GM19467 (cell line): ENCODE results near the gene PLA2G2C.
"Not testable (repeated sequence)": the region's sequence is repeated elsewhere in the genome, so short reads cannot be mapped to it uniquely, and the experiment has no call there.

ENCODE experiments used
- ATAC-seq: cut with Tn5 transposase; IDR thresholded peaks from one replicate; pipeline ENCODE4 v1.9.1; 2021; ENCODE audit warnings: mild to moderate bottlenecking, moderate library complexity; ENCODE audit not compliant: unreplicated experiment

PLA2G2C gene, protein sequence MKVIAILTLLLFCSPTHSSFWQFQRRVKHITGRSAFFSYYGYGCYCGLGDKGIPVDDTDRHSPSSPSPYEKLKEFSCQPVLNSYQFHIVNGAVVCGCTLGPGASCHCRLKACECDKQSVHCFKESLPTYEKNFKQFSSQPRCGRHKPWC

DNA sequence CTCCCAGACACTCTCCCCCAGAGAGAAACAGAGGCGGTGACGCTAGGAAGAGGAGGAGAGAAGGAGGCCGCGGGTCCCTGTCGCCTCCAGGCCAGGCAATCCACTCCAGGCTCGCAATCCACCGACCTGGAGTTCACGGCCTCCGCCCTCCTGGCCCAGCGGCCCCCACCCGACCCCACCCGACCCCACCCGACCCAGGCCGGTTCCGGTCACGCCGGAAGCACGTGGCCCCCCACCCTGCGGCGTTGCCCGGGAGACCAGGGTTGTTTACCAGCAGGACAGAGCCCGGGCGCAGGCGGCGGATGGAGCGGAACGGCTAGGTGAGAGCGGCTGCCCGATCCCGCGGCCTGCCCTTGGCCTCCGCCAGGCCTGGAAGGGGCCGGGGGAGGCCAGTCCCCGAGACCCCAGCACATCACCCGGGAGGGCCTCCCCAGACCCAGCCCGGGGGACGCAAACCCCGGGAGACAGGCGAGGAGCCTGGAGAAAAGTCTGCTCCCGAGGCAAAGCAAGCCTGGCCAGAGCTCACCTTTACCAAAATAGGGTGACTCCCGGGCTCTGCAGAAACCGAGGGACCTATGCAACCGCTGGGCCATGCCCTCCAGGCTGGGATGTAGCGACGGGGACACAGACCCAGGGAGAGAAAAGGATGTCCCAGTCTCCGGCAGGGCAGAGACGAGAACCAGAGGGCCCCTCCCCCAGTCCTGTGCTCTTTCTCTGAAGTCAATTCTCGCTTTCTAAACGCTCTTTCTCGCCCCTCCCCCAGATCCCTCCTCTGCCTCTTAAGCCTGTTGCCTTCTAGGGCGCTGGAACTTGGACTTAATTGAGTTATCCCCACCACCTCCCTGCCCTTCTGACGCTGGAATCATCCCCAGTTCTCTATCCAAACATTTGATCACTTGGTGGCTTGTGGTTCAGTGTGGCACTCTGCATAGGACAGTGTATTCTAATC is at the start of gene PLA2G2C, which contains the start of gene UBXN10:
PLA2G2C (minus strand) TSS at position 685 of the 949 bp plus-strand sequence. CDS start 9,155 bp downstream, outside the sequence.
UBXN10 (plus strand) TSS at position 263 of the 949 bp plus-strand sequence. CDS start 4,466 bp downstream, outside the sequence.
- no peak for ATAC-seq

DNA sequence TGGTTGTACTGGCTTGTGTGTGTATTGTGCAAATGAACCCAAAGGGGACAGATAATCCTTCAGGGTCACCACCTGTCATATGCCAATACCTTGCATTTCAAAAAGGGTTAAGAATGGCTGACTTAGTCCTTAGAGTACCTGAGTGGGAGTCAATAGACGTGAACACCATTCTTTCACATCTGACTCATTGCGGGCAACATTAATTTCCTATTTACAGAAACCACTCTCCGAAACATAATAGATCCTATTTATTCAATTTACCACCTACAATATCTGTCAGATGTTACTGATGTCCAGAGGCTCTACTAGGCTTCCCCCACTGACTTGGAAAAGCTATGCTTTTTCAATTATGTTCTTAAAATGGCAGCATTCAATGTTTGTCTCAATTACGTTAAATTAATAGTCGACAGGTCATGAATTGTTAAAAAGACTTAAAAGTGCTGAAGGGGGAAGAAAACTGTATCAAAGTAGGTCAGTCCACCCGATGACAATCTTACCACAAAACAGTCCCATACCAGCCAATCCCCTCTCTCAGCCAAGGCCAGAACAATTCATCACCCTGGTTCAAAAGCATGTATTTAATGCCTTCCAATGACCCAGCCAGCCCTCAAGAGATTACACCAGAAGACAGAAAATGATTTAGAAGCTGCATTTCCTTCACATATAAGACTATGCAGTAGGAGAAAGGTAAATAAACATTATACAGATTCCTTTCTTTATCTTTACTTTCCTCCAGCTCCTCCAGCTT is 48.6 kb upstream of the PLA2G2C start:
- no peak for ATAC-seq

DNA sequence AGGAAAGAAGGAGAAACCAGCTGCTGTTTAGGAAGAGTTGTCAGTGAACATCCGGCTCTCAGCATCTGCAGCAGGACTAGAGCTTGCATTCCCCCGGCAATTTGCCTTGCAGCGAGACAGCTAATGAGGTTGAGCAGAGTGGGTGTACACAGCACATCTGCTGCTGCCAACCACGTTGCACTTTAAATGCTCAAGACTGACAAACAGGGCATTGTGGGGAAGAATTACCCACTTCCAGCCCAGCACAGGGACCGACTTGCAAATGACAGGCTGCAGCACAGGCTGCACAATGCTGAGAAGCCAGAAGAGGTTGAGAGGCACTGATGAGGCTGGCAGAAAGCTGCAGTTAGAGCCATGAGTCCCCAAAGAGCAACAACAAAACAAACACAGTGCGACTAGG is 47.5 kb upstream of the PLA2G2C start:
- no peak for ATAC-seq

DNA sequence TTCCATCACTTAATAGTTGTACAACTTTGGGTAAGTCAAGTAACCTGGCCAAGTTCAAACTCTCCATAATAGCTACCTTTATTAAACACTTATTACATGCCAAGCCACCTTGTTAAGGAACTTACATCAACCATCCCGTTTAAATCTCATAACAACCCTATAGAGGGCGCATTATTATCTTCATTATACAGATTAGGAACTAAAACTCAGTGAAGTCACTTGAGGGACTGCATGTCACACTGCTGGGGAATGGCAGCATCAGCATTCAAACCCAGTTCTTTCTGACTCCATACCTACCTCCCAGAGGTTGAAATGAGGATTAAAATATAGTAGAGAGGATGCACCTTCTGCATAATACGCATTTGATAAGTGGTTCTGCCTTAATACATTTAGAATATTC is 47.1 kb upstream of the PLA2G2C start:
- ATAC-seq = no peak

DNA sequence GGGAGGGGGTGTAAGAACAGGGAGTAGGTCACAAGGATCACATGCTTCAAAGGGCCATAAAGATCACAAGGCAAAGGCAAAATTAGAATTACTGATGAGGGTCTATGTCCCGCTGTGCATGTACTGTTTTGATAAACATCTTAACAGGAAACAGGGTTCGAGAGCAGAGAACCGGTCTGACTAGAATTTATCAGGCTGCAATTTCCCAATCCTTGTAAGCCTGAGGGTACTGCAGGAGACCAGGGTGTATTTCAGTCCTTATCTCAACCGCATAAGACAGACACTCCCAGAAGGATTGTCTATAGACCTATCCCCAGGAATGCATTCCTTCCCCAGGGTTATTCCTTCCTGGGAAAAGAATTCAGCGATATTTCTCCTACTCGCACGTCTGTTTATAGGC is 46.2 kb upstream of the PLA2G2C start:
- not testable (repeated sequence) for ATAC-seq

DNA sequence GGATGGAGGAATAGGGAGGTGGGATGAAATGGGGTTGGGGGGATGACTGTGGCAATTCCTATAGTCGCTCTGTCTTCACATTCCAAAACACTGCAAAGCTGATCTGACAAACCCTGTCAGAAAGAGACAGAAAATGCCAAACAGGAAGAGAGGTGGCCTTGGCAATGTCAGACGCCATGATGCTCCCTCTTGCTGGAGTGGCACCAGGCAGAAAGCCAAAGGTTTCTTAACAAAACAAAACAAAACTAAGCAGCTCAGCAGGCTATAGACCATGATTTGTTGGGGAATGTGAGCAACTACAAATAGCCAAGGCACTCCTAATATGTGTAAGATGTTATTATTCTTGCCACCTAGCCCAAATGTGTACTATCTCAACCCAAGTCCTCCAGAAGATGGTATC is 42.9 kb upstream of the PLA2G2C start:
- no peak for ATAC-seq

DNA sequence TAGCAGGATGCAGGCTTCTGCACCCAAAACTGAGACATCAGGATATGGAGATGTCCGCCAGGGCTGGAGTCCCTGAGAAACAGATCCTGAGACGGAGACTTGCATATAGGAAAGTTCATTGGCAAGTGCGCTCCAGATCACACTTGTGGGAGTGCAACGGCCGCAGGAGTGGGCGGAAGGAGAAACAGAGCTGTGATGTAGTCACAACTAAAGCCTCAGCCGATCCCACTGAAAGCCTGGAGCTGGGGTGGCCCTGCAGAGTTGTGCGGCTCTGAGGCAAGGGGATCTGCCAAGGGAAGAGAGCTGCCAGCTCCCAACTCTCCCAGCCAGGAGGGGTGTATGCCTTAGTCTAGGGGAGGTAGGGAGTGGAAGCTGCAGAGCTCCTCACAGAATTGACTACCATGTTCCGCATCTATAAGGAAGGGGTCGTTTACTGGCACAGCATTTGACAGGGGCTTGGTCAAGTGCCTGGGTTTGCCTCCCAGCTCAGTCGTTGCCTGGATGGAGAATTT is 42.1 kb upstream of the PLA2G2C start:
- no peak for ATAC-seq

DNA sequence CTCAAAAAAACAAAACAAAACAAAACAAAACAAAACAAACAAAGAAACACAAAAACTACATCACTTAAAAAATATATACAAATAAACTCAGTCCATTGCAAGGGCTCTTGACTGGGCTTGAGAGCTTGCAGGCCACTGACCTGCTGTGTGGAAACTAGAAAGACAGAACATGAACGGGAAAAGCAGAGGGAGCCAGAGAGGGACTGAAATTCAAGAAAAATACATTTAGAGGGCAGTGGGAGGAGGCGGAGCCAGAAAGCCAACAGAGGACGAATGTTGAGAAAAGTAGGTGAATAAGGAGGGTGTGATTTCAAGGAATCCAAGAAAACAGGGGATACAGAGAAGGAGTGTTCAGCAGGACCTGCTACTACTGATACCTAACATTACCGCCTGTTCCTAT is 41.4 kb upstream of the PLA2G2C start:
- ATAC-seq = no peak

DNA sequence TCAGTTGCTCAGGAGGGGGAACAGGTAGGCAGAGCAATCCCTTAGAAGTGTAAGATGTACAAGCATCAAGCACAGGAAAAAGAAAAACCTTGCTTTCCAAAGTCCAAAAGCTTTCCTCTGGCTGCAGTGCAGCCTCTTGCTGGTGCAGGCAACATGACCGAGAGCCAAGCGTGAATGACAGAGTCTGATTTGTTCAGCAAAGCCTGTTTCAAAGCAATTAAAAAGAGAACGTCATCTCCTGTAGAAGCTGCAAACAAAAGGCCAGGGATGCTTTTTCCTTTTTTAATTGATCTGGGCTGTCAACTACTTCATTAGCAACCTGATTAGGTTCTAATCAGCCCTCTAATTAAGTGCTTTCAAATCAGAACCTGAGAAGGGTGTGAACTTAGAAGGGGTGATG is 38.2 kb upstream of the PLA2G2C start:
- ATAC-seq = no peak

DNA sequence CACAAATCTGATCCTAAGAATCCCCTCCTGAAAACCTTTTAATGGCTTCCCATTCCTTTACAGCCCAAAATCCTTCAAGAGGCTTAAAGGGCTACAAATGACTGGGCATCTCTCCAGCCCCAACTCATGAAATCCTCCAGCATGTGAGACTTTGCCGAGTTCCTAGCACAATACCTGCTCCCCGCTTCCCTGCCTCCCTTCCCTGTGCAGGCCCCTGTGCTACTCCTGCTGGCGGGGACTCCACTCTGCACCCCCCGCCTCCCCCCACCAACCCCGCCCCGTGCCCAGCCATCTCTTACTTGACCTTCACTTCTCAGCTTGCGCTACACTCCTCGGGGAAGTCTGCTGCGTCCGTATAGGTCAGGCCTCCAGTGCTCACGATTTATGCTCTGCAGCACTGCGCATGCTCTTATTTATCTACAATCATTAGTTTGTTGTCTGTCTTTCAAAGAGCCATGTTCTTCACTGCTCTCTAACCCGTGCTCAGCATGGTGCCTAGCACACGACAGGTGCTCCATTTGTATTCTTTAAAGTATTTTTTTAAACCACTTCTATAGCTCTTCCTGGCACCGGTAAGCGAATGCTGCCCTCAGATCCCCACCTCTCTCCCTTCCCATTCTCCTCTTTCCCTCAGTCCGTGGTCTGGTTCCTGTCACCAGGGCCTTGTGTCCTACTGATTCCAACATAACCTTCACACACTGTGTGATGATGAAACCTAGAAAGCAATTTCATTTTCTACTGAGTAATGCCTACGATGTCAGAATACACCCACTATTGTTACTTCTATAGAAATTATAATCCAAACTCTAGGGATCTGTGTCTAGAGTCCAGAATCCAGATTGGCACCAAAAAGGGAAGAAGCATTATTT is 37.5 kb upstream of the PLA2G2C start:
- no peak for ATAC-seq

DNA sequence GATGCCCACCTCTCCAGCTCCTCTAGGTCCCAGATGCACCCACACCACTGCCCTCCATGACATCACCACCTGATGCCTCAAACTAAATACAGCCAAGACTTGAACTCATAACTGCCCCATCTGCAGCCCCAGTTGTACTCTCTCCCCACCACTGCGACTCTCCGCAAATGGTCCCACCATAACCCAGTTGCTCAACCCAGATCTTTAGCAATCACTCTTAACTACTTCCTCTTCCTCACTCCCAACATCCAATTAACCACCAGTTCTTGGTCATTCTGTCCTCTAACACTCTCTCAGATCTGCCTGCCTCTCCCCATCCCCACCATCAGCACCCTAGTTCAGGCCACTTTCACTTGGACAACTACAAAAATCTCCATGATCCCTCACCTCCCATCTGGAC is 36.8 kb upstream of the PLA2G2C start:
- ATAC-seq = no peak

DNA sequence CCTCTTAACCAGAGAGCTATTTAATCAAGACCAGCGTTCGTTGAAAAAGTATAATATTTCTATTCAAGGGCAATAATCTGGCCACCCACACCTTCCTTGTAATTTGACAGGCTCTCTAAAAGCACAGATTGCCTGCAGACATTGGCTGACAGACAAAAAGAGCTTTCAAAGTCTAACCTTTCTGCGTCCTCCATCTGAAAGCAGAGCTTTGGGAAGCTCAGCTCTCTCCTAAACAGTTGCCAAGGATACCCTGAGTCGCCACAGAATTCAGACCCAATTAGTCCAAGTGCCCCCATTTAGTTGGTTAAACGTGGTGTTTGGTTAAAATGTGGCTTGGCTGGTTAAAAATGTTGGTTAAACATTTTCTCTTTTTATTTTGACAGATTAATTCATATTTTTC is 33.7 kb upstream of the PLA2G2C start:
- ATAC-seq = no peak

DNA sequence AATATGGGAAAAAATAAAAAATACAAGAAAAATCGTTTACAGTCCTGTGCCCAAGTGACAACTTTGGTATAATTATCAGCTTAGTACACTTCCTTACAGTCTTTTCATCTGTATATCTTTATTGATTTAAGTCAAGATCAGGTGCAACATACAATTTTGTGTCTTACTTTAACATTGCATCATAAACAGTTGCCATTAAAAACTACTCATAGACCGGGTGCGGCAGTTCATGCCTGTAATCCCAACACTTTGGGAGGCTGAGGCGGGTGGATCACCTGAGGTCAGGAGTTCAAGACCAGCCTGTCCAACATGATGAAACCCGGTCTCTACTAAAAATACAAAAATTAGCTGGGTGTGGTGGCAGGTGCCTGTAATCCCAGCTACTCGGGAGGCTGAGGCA is 32.7 kb upstream of the PLA2G2C start:
- not testable (repeated sequence) for ATAC-seq

DNA sequence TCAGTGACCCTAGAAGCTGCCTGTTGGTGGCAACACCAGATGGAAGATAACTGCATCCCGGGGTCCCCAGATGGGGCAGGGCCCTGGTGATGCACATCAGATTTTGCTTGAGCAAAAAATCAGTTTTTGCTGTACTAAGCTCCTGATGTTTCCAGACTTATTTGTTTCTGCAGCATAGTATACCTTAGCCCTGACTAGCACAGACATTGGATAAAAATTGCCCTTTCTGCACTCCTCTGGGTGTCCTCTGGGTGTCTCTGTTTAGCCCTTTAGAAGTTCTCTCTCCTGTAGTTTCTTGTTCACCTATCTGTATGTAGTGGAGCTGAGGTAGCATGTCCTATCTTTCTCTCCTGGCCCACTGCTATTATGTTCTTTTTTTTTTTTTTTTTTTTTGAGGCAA is 30.3 kb upstream of the PLA2G2C start:
- peak; percentile 64 for ATAC-seq

DNA sequence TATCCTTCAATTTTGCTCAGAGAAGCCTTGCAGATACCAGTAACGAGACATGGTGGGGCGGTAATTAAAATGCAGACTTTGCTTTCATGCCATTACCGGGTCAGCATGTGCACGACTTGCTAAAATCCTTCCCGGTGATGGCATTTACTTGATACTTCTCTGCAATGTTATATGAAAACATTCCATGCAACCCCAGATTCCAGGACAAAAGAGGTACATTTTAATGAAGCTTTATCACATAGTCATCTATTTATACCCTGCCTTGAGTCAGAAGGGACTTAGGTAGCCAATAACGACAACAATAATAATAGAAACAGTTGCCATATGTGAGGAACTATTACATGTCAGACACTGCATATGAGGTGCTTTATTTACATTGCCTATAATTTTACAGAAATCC is 29.4 kb upstream of the PLA2G2C start:
- ATAC-seq = no peak

DNA sequence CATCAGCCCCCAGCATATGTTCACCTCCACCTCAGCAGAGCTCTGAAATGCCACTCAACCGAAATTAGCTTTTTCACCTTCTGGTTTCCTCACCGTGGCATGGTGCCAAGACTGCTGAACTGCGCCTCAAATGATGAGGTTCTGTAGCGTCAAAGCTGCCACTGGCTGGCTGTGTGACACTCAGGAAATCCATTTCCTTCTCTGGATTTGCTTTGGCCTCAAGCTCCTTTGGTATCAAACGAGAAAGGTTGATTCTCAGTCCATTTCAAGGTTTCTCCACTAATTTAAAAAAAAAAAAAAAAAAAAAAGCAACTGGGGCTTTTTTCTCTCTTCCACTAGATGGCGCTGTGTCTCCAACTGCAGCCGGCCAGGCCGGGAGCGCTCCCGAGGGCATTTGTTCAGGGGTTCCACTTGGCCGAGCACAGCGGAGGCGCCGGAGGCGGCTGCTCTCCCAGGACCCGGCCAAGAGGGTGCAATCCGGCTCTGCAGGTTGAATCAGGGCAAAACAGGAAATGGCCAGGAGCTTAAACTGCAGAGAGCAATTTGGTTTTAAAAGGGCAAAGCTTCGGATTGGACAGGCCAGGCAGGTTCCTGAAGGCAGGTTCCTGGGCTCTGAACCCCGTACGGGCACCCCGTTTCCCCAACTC is 26.5 kb upstream of the PLA2G2C start:
- no peak for ATAC-seq

DNA sequence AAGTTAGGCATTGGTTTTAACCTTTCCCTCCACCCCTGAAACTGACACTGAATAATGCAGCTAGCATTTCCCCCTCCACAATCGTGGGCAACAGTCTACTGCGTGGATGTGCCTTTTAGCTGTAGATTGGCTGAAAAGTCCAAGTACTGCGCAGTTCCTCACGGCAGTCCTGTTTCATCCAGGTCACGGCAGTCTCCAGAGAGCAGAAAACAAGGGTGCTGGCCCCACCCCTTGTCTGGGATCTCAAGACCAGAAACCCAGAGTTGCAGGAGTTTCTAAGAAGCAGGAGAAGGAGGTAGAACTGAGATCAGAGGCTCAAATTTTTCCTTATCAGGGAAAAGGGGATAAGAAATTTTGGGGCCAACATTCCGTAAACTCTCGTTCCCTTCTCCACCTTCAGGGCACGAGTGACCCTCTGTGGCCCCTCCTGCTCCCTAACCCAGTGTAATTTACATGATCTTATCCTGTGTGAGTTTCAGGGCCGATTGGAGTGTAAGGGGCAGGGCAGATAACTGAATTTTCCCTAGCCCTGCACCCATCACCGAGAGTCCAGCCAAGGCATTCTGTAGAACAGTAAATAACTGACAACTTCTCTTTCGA is 25.9 kb upstream of the PLA2G2C start:
- ATAC-seq = no peak

DNA sequence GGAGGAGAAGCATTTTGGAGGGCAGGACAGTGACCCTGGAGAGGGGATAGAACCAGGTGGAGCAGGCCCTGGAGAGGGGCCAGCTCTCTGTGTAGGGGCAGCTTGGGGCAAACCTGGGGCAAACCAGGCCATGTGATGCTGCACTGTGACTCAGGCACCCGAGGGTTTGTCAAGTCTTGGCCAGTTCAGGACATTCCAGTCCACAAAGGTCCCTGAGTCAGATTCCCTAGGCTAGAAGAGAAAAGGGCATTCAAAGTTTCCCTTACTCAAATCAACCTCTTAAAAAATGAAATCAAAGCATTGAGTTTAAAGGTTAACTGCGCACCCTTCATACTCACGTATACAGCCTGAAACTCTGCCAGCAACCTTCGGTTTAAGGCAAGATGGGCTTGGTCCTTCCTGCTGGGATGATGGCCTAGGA is 25.2 kb upstream of the PLA2G2C start:
- ATAC-seq = no peak

DNA sequence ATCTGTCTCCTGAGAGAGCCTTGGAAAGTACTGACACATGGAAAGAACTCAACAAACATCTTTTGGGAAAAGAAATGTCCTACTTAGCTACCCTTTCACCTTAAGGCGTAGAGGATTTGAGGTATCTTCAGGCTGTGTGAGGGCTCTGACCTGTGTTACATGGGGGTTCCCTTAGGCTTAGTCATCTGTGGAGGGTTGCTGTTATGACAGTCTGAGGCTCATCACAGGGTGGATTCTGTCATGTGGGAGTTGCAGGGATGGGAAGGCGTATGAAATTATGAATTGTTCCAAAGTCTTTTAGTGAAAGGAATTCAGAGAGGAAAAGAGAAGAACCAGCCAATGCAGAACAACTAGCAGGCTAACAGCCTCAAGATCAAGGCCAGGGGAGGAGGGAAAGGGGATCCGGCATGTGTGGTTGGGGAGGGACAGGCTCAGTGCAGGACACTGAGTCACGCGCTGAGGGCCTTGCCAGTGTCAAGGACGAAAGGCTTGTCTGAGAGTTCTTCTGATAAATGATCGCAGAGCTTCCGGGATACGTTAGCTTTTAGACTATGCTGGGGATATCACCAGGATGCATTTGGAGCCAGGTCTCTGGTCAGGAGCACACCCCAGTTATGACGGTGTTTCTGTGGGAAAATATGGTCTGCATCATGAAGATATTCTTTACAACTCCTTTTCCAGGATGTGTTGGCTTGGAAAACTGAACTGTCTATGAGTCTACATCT is 24.6 kb upstream of the PLA2G2C start:
- no peak for ATAC-seq
